Neutrophil (primary cell): ENCODE data around the gene MXRA7.

Source experiments
- H3K27ac ChIP-seq: fragments of 200-600 bp; sonication (generic); 2 replicates; pipeline ENCODE4 v1.5.1; 2016; ENCODE audit warnings: mild to moderate bottlenecking, moderate library complexity
- H3K27me3 ChIP-seq: fragments of 200-600 bp; sonication (generic); 2 replicates; pipeline ENCODE4 v1.6.0; 2016; ENCODE audit warnings: mild to moderate bottlenecking
- H3K36me3 ChIP-seq: fragments of 200-600 bp; sonication (generic); 2 replicates; pipeline ENCODE4 v1.5.1; 2017
- H3K4me1 ChIP-seq, 2 experiments: fragments of 200-600 bp in 1 of 2; sonication (generic) in 1 of 2; 1 replicate in 1 of 2; 2 replicates in 1 of 2; pipeline versions ENCODE4 v1.5.1 to v1.6.1; 2013 to 2016; ENCODE audit warnings: low read depth in 1 of 2, low read length in 1 of 2, mild to moderate bottlenecking in 1 of 2, moderate library complexity in 1 of 2; ENCODE audit not compliant: control insufficient read depth in 1 of 2, insufficient read depth in 1 of 2
- H3K4me3 ChIP-seq, 2 experiments: fragments of 200-600 bp in 1 of 2; sonication (generic) in 1 of 2; 1 replicate in 1 of 2; 2 replicates in 1 of 2; pipeline ENCODE4 v1.5.1; 2013 to 2016; ENCODE audit warnings: low read depth in 1 of 2, low read length in 1 of 2, mild to moderate bottlenecking in 1 of 2, moderate library complexity in 1 of 2
- H3K9me3 ChIP-seq: fragments of 200-600 bp; sonication (generic); 2 replicates; pipeline ENCODE4 v1.5.1; 2016
- TF ChIP-seq, protein P1 (sequence below): fragments of 200-600 bp; sonication (generic); IDR thresholded peaks from 2 replicates; pipeline ENCODE4 v1.5.1; 2016; ENCODE audit warnings: antibody characterized with exemption

MXRA7 gene

GRCh38 chr17:76696763-76697701 is 13.7 kb downstream of the MXRA7 start:
- no peaks in the 10 kb centered on the region for H3K27me3 ChIP-seq
- TF ChIP-seq, protein P1, sequence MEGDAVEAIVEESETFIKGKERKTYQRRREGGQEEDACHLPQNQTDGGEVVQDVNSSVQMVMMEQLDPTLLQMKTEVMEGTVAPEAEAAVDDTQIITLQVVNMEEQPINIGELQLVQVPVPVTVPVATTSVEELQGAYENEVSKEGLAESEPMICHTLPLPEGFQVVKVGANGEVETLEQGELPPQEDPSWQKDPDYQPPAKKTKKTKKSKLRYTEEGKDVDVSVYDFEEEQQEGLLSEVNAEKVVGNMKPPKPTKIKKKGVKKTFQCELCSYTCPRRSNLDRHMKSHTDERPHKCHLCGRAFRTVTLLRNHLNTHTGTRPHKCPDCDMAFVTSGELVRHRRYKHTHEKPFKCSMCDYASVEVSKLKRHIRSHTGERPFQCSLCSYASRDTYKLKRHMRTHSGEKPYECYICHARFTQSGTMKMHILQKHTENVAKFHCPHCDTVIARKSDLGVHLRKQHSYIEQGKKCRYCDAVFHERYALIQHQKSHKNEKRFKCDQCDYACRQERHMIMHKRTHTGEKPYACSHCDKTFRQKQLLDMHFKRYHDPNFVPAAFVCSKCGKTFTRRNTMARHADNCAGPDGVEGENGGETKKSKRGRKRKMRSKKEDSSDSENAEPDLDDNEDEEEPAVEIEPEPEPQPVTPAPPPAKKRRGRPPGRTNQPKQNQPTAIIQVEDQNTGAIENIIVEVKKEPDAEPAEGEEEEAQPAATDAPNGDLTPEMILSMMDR = no peak
- H3K36me3 ChIP-seq = no peaks in the 10 kb centered on the region
- no peaks in the 10 kb centered on the region for H3K9me3 ChIP-seq
- H3K27ac ChIP-seq = no peak overlapping the region
- no peaks in the 10 kb centered on the region for H3K4me1 ChIP-seq
- H3K4me3 ChIP-seq = no peak overlapping the region

DNA sequence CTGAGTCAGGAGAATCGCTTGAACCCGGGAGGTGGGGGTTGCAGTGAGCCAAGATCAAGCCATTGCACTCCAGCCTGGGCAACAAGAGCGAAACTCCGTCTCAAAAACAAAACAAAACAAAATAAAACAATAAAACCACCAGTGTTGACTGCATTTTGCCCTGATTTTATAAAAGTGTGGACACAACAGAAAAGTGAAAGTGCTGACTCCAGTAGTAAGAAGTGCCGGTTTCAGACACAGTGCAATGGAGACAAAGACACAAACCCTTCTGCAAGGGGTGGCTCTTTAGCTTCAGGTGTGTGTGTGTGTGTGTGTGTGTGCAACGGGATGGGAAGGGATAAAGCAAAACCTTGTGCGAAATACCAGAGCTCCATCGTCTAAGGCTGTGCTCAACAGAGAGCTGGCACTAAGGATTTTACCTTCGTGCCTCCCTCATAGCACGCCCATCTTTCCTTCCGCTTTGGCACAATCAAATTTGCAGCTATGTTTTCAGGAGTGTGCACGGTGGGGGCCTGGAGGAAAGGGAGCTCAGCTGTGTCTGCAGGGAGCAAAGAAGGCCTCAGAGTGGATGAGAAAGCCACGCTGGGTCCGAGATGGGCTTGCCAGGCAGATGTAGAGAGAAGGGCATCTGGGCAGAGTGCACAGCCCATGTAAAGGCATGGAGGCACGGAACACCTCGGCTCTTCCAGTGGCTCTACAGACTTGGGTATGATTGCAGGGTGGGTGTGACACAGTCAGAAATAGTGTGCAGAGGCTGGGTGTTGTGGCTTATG is 15.5 kb downstream of the MXRA7 start:
- Histone ChIP-seq H3K36me3 (no peaks in the 10 kb centered on the region), H3K27me3 (no peaks in the 10 kb centered on the region), H3K27ac (no peak overlapping the region), H3K4me3 (no peak overlapping the region), H3K4me1 (no peaks in the 10 kb centered on the region), H3K9me3 (no peaks in the 10 kb centered on the region)
- TF ChIP-seq, protein P1 = no peak

DNA sequence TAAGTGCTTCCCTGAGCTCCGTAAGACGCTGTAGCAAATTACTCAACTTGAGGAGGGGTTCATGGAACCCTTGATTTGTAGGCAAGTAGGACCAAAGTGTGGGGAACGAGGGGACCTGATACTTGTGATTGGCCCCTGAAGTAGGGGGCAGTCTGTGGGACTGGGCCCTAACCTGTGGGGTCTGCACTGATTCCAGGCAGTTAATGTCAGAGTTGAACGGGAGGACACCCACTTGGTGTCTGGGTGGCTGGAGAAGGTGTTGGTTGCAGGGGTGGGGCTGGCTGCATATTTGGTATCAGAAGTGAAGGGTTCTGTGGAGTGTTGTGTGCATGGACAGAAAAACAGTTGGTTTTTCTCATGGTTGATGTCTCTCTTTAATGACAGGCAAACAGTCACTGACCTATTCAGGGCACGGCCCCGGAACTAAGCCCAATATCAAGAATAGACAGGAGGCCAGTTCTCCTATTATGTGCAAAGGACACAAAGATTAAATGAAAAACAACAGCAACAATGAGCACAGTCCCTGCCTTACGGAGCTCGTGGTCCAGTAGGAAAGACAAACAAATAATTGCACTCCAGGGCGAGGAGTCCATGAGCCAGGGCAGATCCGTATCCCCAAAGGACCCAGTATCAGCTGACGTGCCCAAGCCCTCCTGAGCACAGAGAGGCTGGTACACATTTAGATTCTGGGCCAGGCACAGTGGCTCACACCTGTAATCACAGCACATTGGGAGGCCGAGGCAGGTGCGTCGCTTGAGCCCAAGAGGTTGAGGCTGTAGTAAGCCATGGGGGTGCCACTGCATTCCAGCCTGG is 19.2 kb downstream of the MXRA7 start:
- H3K36me3 ChIP-seq = no peaks in the 10 kb centered on the region
- no peak overlapping the region for H3K27ac ChIP-seq
- TF ChIP-seq, protein P1 = no peak
- no peaks in the 10 kb centered on the region for H3K9me3 ChIP-seq
- H3K4me1 ChIP-seq = no peaks in the 10 kb centered on the region
- H3K4me3 ChIP-seq = no peak overlapping the region
- no peaks in the 10 kb centered on the region for H3K27me3 ChIP-seq

DNA sequence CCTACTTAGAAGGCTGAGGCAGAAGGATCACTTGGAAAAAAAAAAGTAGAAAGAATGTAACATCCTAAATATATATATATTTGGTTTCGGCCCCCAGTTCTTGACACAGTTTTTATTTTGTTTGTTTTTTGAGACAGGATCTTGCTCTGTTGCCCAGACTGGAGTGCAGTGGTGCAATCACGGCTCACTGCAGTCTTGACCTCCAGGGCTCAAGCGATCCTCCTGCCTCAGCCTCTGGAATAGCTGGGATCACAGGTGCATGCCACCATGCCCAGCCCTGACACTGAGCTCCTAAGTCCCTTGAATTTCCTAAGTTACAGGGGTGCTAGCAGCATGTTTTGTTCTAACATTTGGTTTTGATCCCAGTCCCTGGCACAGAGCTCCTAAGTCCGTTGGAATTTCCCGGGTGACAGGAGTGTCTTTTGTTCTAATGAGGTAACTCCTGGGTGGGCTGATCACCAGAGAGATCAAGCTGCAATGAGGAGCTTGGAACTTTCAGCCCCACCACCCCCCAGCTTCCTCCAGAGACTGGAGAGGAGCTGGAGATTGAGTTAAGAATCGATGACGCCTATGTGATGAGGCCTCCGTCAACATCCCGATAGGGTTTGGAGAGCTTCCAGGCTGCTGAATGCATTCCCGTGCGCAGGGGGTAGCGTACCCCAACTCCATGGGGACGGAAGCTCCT is 20.0 kb downstream of the MXRA7 start:
- TF ChIP-seq, protein P1 = no peak
- no peak overlapping the region for H3K4me3 ChIP-seq
- no peaks in the 10 kb centered on the region for H3K36me3 ChIP-seq
- no peaks in the 10 kb centered on the region for H3K27me3 ChIP-seq
- no peak overlapping the region for H3K27ac ChIP-seq
- H3K9me3 ChIP-seq = no peaks in the 10 kb centered on the region
- H3K4me1 ChIP-seq = no peaks in the 10 kb centered on the region

DNA sequence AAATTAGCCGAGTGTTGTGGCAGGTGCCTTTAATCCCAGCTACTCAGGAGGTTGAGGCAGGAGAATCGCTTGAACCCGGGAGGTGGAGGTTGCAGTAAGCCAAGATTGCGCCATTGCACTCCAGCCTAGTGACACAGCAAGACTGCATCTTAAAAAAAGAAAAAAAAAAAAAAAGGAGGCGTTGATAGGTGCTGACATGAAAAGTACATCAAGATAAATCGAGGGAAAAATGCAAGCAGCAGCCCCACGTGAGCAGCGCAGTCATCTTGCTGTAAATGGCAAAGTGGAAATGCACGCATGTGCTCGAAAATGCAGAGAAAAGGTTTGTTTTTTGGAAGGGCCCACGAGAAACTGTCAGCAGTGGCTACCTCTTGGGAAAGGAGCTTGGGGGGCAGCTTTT is 20.9 kb downstream of the MXRA7 start:
- TF ChIP-seq, protein P1 = no peak
- no peak overlapping the region for H3K4me3 ChIP-seq
- no peaks in the 10 kb centered on the region for H3K36me3 ChIP-seq
- no peak overlapping the region for H3K27ac ChIP-seq
- H3K4me1 ChIP-seq = no peaks in the 10 kb centered on the region
- H3K27me3 ChIP-seq = no peaks in the 10 kb centered on the region
- no peaks in the 10 kb centered on the region for H3K9me3 ChIP-seq
